GM04504 (cell line): ENCODE data around the gene HJV.

ENCODE experiments used
- DNase-seq: peaks from one replicate; pipeline ENCODE4 v3.0.0-alpha.2; 2012; ENCODE audit warnings: low read depth

The HJV gene

DNA sequence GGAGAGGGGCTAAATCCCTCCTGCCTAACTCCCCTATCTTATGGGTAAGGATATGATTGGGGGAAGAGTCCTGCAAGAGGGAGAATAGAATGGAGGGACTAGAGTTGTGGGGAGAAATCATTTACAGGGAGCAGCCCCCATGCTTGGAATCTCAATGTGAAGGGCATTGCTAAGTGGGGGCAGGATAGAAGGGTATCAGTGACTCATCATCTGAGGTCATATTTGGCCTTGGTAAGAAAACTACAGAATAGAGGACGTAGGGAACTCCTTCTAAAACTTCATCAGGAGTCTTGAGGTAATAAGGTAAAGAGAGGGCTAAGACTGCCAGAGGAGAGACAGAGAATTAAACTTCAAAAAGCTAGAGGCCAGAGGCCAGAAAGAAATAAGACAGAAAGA, 487 bp downstream of the HJV start:
- DNase-seq: no peak

DNA sequence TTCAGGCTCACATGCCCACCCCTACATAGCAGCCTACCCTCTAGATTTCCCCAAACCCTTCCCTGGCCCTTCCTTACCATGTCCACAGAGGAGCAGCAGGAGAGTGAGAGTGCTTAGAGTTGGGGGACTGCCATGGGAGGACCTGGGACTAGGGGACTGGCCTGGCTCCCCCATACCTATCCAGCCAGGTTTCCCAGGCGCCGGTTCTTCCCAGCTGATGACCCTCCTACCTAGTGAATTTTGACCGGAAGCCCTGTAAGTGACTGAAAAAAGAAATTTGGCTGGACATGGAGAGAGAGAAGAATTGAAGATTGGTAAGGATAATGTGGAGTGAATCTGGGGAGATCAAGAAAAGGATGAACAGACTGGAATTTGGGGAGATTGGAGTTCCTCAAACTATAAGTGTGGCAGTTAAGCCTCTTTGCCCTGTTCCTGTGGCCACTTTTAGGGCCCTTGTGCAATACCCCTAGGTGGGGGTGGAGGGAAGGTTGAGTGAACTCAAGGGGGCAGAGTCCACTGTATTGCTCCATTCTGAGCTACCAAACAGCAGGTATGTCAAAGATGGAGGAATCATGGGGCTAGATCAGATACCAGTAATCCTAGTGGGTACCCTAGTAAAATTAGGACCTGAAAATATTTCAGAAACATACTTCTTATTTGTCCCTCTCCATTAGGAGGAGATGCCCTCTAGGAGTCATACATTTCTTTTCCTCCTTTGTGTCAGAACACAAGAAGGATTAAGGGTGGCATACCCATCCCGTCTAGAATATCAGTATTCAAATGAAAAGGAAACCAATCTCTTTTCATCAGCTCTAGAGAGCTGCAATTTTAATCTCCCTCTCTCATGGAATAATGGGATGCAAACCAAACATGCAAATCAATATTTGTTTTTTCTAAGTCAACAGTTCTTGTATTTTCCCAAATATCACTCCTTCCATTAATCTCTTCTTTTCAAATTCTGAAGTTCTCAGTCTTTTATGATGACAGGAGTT, 1.2 kb downstream of the HJV start:
- DNase-seq: no peak

DNA sequence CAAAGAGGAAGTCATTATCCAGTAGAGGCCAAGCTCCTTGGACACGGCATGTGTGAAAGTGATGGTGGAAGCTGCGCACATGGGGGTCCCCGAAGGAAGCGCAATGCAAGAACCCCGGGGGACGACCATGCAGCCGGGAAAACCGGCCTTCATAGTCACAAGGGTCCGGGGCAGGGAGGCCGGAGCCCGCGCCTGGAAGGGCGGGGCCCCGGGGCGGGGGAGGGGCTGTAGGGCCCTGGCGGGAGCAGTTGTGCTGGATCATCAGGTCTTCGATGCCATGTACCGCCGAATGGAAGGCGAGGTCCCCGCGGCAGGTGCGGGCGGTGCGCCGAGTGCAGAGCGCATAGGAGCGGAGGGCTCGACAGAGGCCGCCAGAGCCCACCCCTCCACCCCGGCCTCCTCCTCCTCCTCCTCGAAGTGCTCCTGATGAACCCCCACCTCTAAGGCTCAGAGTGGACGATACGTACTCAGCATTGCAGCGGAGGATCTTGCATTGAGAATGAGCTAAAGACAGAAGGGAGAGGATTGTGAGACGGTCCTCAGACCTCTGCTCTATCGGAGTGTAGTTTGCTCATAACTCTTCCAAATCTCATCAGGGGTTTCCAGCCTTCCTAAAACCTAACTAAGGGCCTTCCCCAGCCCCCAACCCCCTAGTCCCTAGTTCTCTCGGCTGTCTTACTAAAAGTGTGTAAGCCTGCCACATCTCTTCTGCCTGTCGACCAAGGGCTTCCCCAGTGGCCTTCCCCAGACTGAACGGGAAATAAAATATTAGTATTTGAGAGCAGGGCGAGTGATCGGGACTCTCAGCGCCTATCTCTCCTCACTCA, 2.1 kb downstream of the HJV start:
- DNase-seq: no peak

DNA sequence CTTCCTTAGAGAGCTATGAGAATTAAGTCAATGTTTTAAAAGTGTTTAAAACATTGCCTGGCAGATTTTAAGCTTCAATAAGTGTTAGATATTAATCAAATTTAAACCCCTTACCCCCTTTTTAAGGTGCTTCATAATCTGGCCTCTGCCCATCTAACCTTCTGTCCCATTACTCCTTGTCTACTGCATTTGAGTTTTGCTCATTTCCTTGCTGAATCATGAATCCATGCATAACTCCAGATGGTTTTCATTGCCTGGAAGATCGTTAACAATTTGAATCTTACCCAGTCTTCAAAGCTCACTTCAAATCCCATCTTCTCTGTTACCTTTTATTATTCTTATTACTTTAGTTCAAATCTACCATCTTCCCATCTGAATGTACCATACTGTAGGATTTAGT, 4.6 kb downstream of the HJV start:
- no peak for DNase-seq

DNA sequence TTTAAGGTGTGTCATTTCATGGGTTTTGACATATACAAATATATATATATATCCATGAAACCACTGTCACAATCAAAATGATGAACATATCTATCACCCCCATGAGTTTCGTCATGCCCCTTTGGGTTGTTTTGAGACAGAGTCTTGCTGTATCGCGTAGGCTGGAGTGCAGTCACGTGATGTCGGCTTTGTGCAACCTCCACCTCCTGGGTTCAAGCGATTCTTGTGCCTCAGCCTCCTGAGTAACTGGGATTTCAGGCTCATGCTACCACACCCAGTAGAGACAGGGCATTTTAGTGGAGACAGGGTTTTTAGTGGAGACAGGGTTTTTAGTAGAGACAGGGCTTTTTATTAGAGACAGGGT, 8.0 kb downstream of the HJV start:
- DNase-seq: no peak

DNA sequence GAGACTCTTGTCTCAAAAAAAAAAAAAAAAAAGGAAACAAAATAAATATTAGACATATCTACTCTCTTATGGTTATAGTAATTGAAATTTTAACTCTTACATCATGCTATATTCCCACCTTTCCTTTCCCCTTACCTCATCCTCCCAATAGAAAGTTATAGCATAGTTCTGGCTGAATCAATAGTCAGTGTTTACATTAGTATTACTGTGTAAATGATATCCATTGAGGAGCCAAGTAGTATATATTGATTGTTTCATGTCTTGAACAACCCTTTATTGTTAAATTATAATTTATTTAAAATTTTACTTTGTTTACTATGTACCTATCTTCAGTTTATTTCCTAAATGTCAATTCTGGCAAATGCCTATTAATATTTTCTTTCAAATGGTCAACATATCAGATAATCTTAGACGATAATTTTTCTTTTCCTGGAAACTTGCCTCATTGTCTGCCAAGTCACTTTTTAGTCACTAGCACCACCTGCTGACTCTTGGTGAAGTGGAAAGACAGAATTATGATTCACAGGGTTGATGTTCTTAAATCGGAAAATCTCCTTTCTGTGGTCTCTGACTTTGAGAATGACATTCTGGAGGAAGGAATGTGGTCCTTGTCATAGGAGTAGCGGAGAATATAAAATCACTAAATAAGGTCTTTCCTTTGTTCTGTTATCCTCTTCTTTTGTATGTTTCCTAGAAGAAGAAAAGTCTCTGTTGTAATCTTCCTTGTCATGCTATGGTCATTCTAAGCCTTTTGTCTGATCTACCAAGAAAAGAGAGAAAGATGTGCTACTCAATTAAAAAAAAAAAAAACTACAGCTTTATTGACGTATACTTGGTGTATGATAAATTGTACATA, 8.6 kb downstream of the HJV start:
- no peak for DNase-seq

DNA sequence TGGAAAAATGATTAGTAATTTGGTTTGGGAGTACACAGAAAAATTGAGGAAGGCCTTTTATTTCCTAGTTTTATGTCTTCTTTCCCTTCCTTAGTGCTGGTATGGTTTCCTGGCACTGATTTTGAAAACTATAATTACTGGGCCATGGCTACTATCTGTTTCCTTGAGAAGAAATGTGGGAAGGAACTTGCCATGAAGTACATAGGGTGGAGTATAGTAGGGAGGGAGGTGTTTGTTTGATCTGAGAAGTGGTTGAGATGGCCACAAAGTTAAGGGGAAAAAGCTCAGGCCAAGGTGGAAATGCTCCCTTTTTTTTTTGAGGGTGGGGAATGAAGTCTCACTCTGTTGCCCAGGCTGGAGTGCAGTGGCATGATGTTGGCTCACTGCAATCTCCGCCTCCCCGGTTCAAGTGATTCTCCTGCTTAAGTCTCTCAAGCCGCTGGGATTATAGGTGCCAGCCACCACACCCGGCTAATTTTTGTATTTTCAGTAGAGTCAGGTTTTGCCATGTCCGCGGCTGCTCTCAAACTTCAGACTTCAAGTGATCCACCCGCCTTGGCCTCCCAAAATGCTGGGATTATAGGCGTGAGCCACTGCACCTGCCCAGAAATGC, 11.3 kb downstream of the HJV start:
- no peak for DNase-seq

DNA sequence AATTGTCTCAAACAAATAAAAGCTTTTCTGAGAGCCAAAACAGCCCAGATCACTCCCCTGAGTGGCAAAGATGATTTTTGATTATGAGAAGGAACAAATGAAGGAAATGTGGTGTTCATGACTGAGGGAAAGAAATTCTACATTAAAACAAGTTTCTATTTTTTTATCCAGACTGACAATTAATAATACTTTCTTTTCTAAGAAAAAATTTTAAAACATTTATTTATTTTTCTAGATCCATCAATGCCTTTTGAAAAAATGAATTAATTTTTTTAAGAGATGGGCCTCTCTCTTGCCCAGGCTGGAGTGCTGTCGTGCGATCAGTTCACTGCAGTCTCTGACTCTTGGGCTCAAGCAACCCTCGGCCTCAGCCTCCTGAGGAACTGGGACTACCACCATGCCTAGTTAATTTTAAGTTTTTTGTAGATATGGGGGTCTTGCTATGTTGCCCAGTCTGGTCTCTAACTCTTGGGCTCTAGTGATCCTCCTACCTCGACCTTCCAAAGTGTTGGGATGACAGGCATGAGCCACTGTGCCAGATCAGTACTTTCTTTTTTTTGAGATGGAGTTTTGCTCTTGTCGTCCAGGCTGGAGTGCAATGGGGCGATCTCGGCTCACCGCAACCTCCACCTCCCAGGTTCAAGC, 13.9 kb downstream of the HJV start:
- no peak for DNase-seq

DNA sequence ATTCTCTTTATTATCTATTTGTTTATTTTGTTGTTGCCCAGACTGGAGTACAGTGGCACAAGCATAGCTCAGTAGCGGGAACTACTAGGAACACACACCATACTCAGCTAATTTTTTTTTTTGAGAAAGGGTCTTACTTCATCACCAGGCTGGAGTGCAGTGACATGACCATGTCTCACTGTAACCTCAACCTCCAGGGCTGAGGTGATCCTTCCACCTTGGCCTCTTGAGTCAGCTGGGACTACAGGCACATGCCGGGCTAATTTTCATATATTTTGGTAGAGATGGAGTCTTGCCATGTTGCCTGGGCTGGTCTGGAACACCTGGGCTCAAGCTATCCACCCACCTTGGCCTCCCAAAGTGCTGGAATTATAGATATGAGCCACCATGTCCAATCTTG, 19.8 kb downstream of the HJV start:
- no peak for DNase-seq

DNA sequence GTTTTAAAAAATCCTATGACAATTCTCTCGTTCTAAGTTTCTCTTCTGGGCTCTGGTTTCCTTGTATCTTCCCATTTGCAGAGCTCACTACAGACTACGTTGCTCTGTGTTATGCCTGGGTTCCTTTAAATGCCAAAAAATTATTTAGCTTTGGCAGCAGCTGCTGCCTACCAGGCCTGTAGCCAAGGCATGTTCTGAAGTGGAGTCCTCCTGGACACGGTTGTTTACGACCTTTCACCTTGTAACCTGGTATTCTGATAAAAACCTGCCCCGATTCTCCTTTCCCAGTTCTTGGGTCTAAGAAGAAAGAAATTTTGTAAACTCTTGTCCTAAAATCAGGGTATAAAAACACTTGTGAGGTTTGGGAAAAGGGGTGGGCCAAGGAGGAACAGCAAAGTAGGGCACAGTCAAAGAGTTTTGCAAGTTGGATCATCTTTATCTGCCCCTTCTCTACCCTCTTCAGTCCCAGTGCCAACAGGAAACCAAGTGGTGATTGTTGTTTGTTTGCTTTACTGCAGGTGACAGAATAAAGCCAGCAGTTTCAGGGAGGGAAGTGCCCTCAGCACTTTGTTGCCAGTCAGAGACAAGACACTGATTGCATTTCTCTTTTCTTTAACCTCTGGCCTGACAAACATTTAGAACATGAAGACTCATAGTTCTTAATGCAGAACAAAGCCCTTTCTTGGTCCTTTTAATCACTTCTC, 22.1 kb downstream of the HJV start:
- no peak for DNase-seq

DNA sequence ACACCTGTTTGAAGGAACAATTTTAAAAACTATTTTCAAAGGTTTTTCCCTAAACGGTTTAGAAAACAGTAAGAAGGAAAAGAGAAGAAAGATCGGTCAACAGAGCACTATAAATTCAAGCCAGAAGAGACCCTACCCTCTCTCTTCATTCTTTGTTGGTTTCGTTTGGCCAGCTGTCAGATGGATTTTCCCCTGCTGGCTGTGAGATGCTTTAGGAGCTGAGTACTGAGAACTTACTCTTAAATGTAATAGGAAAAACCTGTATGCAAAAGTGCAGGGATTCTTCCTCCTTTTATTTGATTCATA, 23.9 kb downstream of the HJV start:
- no peak for DNase-seq

DNA sequence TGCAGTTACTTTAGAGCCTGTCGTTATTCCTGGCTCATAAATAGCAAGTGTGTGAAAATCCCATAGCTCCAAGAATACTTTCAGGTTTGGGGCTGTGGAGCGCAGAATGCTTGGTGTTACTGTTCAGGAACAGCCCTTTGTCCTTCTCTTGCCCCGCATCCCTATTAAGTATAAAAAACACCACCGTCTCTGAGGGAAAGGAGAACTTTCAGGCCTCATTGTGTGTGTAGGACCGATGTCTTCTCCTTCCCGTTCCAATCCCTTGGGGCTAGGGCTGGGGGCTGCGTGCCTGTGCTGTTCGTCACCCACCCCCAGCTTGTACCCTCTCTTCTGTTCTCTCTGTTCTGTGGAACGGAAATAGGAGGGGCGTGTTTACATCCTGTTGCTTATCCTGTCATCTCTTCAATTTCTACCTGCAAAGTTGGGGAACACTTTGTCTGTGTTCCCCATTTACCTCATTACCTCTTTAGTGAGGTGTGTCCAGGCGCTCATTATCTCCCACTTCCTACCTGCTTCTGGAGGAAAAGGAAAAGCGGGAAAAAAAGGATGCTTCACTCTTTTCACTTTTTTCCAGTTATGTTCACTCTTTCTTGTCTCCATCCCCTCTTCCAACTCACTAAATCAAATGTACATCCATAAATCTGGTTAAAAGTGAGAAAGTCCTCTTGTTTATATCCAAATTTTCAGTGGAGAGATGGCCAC, 24.4 kb downstream of the HJV start:
- DNase-seq: no peak

DNA sequence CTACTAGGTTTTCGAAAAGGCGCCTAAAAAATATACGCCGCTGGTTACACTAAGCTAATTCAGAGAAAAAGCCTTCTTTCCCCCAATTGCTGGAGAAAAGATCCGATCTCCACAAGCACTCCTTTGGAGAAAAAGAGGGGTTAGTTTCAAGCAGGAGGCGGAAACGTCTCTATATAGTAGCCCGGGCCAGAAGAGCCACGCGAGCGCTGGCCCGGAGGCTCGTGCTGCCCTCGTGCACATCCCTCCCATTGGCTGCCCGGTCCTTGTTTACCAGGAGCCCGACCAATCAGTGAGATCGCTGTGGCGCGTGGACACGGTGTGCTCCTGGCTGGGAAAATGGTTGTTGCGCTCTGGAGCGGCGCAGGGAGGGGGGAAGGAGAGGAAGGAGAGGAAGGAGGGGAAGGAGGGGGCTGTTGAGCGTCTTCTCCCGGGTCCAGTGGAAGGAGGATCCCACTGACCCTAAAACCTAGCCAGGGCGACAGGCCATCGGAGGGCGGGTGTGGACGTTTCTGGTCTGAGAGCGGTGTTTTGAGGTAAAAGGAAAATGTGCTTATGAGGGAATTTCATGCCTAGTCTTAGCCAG, 25.0 kb downstream of the HJV start, which contains the start of gene TXNIP:
Gene TXNIP, minus strand, starts transcription at position 147 of the 583 bp plus-strand sequence. CDS start 313 bp downstream, outside the sequence.
- peak; percentile 93 for DNase-seq

DNA sequence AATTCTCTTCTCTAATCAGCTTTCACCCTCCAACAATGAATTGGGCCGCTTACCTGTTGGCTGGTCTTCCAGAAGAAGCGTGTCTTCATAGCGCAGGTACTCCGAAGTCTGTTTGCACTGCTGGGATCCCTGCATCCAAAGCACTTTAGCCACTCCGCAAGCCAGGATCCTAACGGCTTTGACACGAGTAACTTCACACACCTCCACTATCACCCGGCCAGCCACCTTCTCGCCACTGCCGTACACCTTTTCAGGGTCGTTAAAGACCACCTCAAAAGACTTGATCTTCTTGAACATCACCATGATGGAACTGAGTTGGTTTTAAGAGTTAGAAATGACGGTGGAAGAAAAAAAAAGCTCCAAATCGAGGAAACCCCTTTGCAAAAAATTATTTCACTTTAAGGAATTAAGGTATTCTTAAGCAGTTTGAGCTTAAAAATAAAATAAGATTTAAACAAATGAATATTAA, 25.5 kb downstream of the HJV start:
- no peak for DNase-seq

DNA sequence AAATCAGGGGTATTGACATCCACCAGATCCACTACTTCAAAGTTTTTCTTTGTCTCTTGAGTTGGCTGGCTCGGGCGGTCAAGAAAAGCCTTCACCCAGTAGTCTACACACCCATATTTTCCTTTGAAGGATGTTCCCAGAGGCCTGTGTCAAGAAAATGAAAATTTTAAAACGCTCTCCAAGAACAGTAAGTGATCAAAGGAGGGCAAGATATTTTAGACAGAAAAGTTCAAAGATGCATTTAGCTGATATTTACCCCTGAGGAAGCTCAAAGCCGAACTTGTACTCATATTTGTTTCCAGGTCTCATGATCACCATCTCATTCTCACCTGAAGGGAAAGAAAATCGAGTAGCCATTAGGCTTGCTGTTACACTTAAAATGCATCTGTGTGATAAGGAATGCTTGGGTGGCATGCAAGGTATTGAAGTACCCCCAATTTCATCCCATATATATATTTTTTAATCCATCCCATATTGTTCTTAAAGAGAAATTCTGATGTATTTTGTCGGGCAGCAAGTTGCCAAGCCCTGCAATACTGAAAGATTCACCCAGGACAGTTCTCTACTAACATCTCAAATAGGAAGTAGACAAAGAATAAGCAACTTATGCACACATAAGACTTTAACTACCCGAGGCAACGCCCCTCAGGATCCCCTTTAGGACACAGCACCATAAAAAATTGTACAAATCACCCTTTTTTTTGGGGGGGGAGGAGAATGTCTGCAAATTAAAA, 26.2 kb downstream of the HJV start:
- no peak for DNase-seq

DNA sequence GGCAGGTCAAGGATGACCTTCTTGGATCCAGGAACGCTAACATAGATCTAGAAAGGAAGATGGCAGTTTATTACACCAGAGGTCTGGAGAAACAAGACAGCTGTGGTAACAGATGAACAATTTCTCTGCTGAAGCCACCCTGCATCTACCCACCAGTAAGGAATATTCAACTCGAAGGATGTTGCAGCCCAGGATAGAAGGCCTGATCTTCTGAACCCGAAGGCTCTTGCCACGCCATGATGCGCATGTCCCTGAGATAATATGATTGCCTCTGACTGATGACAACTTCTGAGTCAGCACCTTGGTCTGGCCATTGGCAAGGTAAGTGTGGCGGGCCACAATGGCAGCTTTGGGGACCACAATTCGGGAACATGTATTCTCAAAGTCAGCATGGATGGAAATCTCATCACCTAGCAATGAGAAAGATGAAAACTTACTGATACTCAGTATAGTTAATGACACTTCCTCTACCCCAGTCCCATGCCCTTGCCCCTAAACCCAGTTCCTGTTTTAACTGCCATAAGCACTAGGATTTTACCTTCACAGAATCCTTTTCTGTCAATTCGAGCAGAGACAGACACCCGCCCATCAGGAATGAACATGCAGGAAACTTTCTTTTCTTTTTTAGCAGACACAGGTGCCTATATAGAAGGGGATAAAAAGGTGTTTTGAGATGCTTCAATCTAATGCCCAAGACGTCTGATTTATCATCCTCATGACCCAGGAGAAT, 27.0 kb downstream of the HJV start:
- no peak for DNase-seq

DNA sequence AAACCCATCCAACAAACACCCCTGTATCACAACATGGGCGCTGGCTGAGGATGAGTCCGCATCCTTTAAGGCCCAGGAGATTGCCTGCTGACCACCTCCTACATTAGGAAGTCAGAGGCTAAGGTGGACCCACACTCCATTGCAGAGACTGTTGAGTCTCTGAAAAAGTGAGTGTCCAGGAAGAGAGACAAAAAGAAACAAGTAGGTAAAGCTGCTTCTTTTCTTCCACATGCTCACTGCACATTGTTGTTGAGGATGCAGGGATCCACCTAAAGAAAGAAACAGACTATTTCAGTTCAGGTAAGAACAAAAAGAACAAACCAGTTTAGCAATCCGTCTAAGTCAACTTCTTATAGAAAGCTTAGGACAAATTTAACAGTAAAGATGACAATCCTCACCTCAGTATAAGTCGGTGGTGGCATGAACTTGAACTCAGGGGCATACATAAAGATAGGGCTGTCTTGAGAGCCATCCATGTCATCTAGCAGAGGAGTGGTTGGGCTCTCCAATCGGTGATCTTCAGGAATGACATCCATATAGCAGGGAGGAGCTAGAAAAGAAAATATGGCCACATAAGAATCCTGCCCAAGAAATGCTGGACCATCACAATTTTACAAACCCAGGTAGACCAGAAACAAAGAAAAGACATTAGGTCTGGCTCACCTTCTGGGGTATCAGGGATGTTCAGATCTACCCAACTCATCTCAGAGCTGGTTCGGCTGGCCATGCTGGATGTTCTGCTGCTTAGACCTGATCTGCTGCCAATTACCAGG, 27.7 kb downstream of the HJV start:
- DNase-seq: no peak
